Gastrocnemius medialis (tissue), 4 donors: Measurements from ENCODE around the gene ADGRD1.

ENCODE experiments used
- CTCF ChIP-seq, 5 experiments: fragments of 450-650 bp in 3 of 5; fragments of 200-600 bp in 2 of 5; sonication (generic) in 2 of 5; IDR thresholded peaks in 4 of 5; conservative IDR thresholded peaks in 1 of 5; 1 replicate in 4 of 5; 2 replicates in 1 of 5; pipeline ENCODE4 v1.5.1; 2016 to 2019; ENCODE audit warnings: antibody characterized with exemption in 5 of 5, mild to moderate bottlenecking in 3 of 5, moderate library complexity in 3 of 5
- POLR2A ChIP-seq, 2 donors: fragments of 450-650 bp; IDR thresholded peaks; one replicate each; pipeline ENCODE4 v1.6.1; 2017; ENCODE audit warnings: antibody characterized with exemption in 2 of 2, mild to moderate bottlenecking in 2 of 2, moderate library complexity in 2 of 2

DNA sequence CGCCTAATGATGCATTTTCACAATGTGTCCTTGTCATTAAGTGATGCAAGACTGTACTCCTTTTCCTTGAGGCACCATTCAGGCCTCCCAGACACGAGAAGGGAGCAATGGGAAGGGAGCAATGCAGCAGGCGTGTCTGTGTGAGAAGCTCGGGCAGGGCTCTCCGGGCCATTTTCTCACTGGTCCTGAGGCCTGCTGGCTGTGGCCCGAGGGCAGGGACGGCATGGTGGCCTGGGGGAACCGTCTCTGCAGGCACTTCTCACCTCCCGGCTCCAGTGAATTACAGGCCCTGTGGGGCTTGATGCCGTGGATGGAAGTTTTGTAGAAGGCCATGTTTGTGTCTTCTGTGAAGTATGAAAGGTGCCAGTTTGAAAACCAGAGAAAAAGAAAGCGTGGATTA lies 71.0 kb downstream of the ADGRD1 start:
- TF ChIP-seq POLR2A (IDR thresholded peaks at IDR 0.05) (no peak), CTCF (IDR thresholded peaks at IDR 0.05 in 4 of 5, conservative IDR thresholded peaks at IDR 0.05 in 1 of 5) (no peak)
